Colonic mucosa (tissue), 4 donors: Measurements from ENCODE around the gene AMN1. TPM values are rescaled to one million over a fixed set of nuclear protein-coding genes. Genes with fewer than 3 reads are reported as not detected.
A peak's percentile ranks its signal among the peaks of the same experiment; 100 is the strongest.
"Not testable (repeated sequence)": the region's sequence is repeated elsewhere in the genome, so short reads cannot be mapped to it uniquely, and the experiment has no call there.

ENCODE experiments used
- DNase-seq: peaks from one replicate; pipeline ENCODE4 v3.0.0-alpha.2; 2020
- H3K27ac ChIP-seq: fragments of 200-600 bp; one replicate; pipeline ENCODE4 v1.8.0; 2021
- H3K27me3 ChIP-seq: fragments of 200-600 bp; one replicate; pipeline ENCODE4 v1.8.0; 2021
- H3K36me3 ChIP-seq: fragments of 200-600 bp; one replicate; pipeline ENCODE4 v1.8.0; 2021
- H3K4me1 ChIP-seq: fragments of 200-600 bp; one replicate; pipeline ENCODE4 v1.8.0; 2021; ENCODE audit warnings: mild to moderate bottlenecking
- H3K4me3 ChIP-seq: fragments of 200-600 bp; one replicate; pipeline ENCODE4 v1.8.0; 2021
- H3K9ac ChIP-seq, 2 donors: one replicate each; pipeline ENCODE4 v1.7.0; 2013; ENCODE audit warnings: control low read depth in 2 of 2, low read depth in 2 of 2, low read length in 2 of 2
- H3K9me3 ChIP-seq: fragments of 200-600 bp; one replicate; pipeline ENCODE4 v1.8.0; 2021
- CTCF ChIP-seq: fragments of 200-600 bp; IDR thresholded peaks from one replicate; pipeline ENCODE4 v1.8.0; 2022; ENCODE audit warnings: antibody characterized with exemption, mild to moderate bottlenecking
- intact Hi-C: fragments of 100-400 bp; cut with DNase I; formaldehyde crosslinking; loops from one replicate; pipeline ENCODE4 v1.14.1; 2022
- total RNA-seq, 2 donors: library from RNA; stranded (reverse); fragmentation: NEBNext Ultra II Directional in 1 of 2; extraction: Animal tissue kit (Norgen Biotek cat#: 25700) in 1 of 2; gene quantifications; one replicate each; pipeline ENCODE4 v1.2.1, GENCODE V29; 2021
- donor health status: healthy.
- donor health status: DM: no; HTN: no; CAD: no.
- donor health status: DM: no; HTN: no; CAD: no.

The AMN1 gene
- total RNA-seq, 2 donors from 2014 or later, result 4.4 to 4.8 TPM

DNA sequence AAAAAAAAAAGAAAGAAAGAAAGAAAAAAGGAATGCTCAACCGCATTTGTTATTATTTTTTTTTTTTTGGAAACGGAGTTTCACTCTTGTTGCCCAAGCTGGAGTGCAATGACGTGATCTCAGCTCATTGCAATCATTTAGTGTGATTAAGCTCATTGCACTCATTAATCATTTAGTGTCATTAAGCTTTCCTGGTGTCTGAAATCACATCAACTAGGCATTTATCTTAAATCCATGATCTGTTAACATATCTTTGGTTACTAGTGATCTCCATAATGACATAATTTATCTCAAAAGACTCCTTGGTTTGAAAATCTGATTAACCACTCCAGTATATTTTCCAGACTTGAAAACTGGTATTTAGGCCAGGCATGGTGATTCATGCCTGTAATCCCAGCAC is 43.0 kb downstream of the AMN1 start:
- intact Hi-C loops, result loop anchor here (5.0 to 10.0 kb wide), 2 partner anchors 379 to 616 kb away; no protein-coding TSS in a partner anchor
- no peak overlapping the region for H3K4me3 ChIP-seq
- no peaks in the 10 kb centered on the region for H3K9me3 ChIP-seq
- no peak for TF ChIP-seq CTCF
- no peaks in the 10 kb centered on the region for H3K36me3 ChIP-seq
- no peaks in the 10 kb centered on the region for H3K4me1 ChIP-seq
- no peaks in the 10 kb centered on the region for H3K27me3 ChIP-seq
- DNase-seq, result no peak
- no peak overlapping the region for H3K9ac ChIP-seq
- no peak overlapping the region for H3K27ac ChIP-seq

- H3K27me3 ChIP-seq, result no peaks in the 10 kb centered on the region
- H3K27ac ChIP-seq, result no peak overlapping the region
- TF ChIP-seq CTCF, result peak; percentile 61
- peak; percentile 71 for DNase-seq
- H3K9me3 ChIP-seq, result no peaks in the 10 kb centered on the region
- intact Hi-C loops, result loop anchor here (10.0 kb wide), 1 partner anchor 382 kb away; no protein-coding TSS in a partner anchor
- no peaks in the 10 kb centered on the region for H3K36me3 ChIP-seq
- no peak overlapping the region for H3K9ac ChIP-seq
- no peak overlapping the region for H3K4me3 ChIP-seq
- no peaks in the 10 kb centered on the region for H3K4me1 ChIP-seq
Measured at GRCh38 chr12:31682136-31682962, 46.5 kb downstream of the AMN1 start.

DNA sequence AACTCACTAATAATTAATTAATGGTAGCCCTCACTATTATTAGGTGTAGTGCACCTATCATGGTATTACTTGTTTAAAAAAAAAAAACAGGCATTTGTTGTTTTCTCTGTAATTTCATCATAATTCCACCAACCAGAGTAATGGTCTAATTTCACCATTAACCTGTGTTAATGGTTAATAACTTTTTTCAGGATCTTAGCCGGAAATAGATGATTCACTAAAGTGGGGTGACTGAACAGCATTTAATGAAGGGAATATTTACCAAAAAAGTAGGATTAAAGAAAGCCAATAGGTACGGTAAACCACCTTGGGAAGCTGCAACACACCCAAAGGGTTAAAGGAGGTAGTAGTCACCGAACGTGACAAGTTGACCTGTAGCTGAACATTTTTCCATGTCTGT is 56.3 kb downstream of the AMN1 start:
- H3K9ac ChIP-seq, result no peak overlapping the region
- H3K4me1 ChIP-seq, result no peaks in the 10 kb centered on the region
- no peaks in the 10 kb centered on the region for H3K9me3 ChIP-seq
- no peak overlapping the region for H3K27ac ChIP-seq
- TF ChIP-seq CTCF, result no peak
- DNase-seq, result no peak
- intact Hi-C loops, result no loop called here
- no peaks in the 10 kb centered on the region for H3K36me3 ChIP-seq
- H3K27me3 ChIP-seq, result no peaks in the 10 kb centered on the region
- no peak overlapping the region for H3K4me3 ChIP-seq

DNA sequence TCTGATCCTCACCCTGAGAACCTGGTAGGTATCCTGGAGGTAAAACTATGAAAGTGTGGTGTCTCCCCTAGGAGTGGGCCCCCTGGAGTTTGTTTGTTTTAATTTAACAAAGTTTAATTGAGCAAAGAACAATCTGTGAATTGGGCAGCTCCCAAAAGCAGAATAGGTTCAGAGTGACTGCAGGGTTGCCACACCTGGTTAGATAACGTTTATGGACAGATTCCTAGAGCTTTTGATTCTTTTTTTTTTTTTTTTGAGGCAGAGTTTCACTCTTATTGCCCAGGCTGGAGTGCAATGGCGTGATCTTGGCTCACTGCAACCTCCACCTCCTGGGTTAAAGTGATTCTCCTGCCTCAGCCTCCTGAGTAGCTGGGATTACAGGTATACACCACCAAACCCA is 59.2 kb downstream of the AMN1 start:
- H3K9ac ChIP-seq, DNase-seq, H3K36me3 ChIP-seq, H3K27ac ChIP-seq, H3K27me3 ChIP-seq, H3K9me3 ChIP-seq, H3K4me3 ChIP-seq, intact Hi-C loops, H3K4me1 ChIP-seq: not testable (repeated sequence)

- H3K9me3 ChIP-seq, result no peaks in the 10 kb centered on the region
- H3K36me3 ChIP-seq, result no peaks in the 10 kb centered on the region
- intact Hi-C loops, result no loop called here
- H3K27me3 ChIP-seq, result no peaks in the 10 kb centered on the region
- H3K9ac ChIP-seq, result no peak overlapping the region
- H3K4me3 ChIP-seq, result no peak overlapping the region
- H3K27ac ChIP-seq, result no peak overlapping the region
- H3K4me1 ChIP-seq, result no peaks in the 10 kb centered on the region
- no peak for DNase-seq
- TF ChIP-seq CTCF, result no peak
Measured at GRCh38 chr12:31669020-31669419, 59.8 kb downstream of the AMN1 start.

- no peaks in the 10 kb centered on the region for H3K36me3 ChIP-seq
- no peaks in the 10 kb centered on the region for H3K27me3 ChIP-seq
- intact Hi-C loops, result no loop called here
- H3K9me3 ChIP-seq, result no peaks in the 10 kb centered on the region
- H3K27ac ChIP-seq, result no peak overlapping the region
- DNase-seq, result no peak
- no peak overlapping the region for H3K4me3 ChIP-seq
- TF ChIP-seq CTCF, result no peak
- H3K4me1 ChIP-seq, result no peaks in the 10 kb centered on the region
- no peak overlapping the region for H3K9ac ChIP-seq
Measured at GRCh38 chr12:31664038-31664437, 64.8 kb downstream of the AMN1 start.
